ENCODE measurements around the gene FANCE. TPM values are rescaled to one million over a fixed set of nuclear protein-coding genes. Genes with fewer than 3 reads are reported as not detected.

FANCE gene
- polyA plus RNA-seq, 3 donors = 1.8 to 3.0 (median 2.9) TPM

DNA sequence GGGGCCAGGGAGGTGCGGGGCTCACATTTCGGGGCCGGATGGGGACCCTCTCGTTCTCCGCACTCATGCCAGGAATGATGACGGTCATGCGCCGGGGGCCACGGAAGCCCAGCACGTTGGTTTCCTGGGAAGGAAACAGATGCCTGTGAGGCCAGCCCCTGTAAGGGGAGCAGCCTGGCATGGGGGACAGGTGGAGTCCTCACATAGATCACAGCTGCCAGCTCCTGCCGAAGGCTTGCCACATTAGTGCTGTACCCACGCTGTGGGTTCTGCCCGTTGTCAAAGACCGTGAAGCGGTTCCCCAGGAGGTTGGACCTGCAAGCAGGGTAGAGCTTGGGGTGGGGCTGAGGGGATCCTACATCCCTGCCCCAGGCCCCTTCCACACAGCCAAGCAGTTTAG lies 51.4 kb downstream of the FANCE start:
- peaks cover 67 to 89% (median 68%) of the 10 kb centered on the region in 3 donors for H3K27me3 Mint-ChIP-seq (ENCODE audit: low read depth in 3 of 3)

DNA sequence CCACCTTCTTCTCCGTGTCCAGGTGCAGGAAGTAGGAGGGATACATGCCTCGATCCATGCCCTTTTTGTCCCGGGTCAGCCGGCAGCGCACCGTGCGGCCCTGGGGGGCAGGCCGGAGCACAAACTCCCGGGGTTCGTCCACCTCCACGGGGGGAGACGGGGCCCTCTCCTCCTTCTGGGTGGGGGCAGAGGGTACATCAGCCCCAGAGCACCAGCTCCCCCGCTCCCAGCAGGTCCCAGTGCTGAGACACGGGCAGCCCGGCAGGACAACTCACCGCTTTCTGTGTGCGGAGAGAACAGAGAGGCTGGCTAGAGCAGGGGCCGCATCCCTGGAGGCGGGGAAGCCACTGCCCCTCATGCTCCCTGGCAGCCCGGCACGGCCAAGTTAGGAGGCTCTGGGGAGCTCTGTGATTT lies 53.9 kb downstream of the FANCE start:
- DNase-seq = no peak
- Histone ChIP-seq H3K9ac (ENCODE audit: insufficient read depth, low read length, poor library complexity, severe bottlenecking) (no peak overlapping the region), H4K20me1 (ENCODE audit: insufficient read depth, low read length) (no peaks in the 10 kb centered on the region), H3K27me3 (ENCODE audit: control insufficient read depth in 2 of 2, insufficient read depth in 2 of 2, low read length in 2 of 2) (peaks cover 8 to 55% of the 10 kb centered on the region in 2 donors), H3K9me3 (replicated peaks in 1 of 2; ENCODE audit: control insufficient read depth in 1 of 2, insufficient read depth in 1 of 2, low read length in 2 of 2) (peaks cover 0 to 4% of the 10 kb centered on the region in 2 donors), H3K4me1 (ENCODE audit: control insufficient read depth in 1 of 2, insufficient read depth in 2 of 2, low read length in 2 of 2) (no peaks in the 10 kb centered on the region), H3K4me2 (replicated peaks; ENCODE audit: extremely low read depth, low read length, poor library complexity, severe bottlenecking) (no peak overlapping the region), H2AFZ (ENCODE audit: insufficient read depth, low read depth, low read length, poor library complexity, severe bottlenecking) (no peak overlapping the region), H3K27ac (ENCODE audit: low read depth in 1 of 2, low read length in 2 of 2) (no peak overlapping the region), H3K79me2 (ENCODE audit: insufficient read depth, low read length) (no peaks in the 10 kb centered on the region), H3K4me3 (replicated peaks in 1 of 3; ENCODE audit: low read depth in 2 of 3, low read length in 3 of 3) (no peak overlapping the region), H3K36me3 (replicated peaks in 1 of 2; ENCODE audit: control insufficient read depth in 1 of 2, insufficient read depth in 2 of 2, low read length in 2 of 2) (no peaks in the 10 kb centered on the region)
- no peak overlapping the region for H3K27ac Mint-ChIP-seq
- peaks cover 63 to 89% (median 68%) of the 10 kb centered on the region in 3 donors for H3K27me3 Mint-ChIP-seq (ENCODE audit: low read depth in 3 of 3)
- TF ChIP-seq CTCF (IDR thresholded peaks at IDR 0.05) = no peak
- H3K4me3 Mint-ChIP-seq = no peak overlapping the region
- 92% methylated on average over 17 of the region's 21 CpGs for WGBS (ENCODE audit: insufficient coverage)
- no peaks in the 10 kb centered on the region for H3K36me3 Mint-ChIP-seq
- peaks cover 0 to 6% (median 3%) of the 10 kb centered on the region in 7 donors for H3K9me3 Mint-ChIP-seq
- no peaks in the 10 kb centered on the region for H3K4me1 Mint-ChIP-seq
- intact Hi-C loops (cut with micrococcal nuclease) = no loop called here

More for the DNA sequence above, 51.4 kb downstream of the FANCE start:
- no peak overlapping the region for H3K4me2 ChIP-seq (replicated peaks; ENCODE audit: extremely low read depth, low read length, poor library complexity, severe bottlenecking)
- peak overlapping the region in 1 of 2 donors; percentile 68 for H3K4me3 Mint-ChIP-seq
- peaks cover 0 to 4% of the 10 kb centered on the region in 2 donors for H3K9me3 ChIP-seq (replicated peaks in 1 of 2; ENCODE audit: control insufficient read depth in 1 of 2, insufficient read depth in 1 of 2, low read length in 2 of 2)
- peaks cover 0 to 8% (median 4%) of the 10 kb centered on the region in 7 donors for H3K9me3 Mint-ChIP-seq
- H3K9ac ChIP-seq (ENCODE audit: insufficient read depth, low read length, poor library complexity, severe bottlenecking) = no peak overlapping the region
- peaks cover 2% of the 10 kb centered on the region in 2 donors for H3K36me3 Mint-ChIP-seq
- no peaks in the 10 kb centered on the region for H3K79me2 ChIP-seq (ENCODE audit: insufficient read depth, low read length)
- no peaks in the 10 kb centered on the region for H3K4me1 ChIP-seq (ENCODE audit: control insufficient read depth in 1 of 2, insufficient read depth in 2 of 2, low read length in 2 of 2)
- intact Hi-C loops (cut with micrococcal nuclease) = no loop called here
- H4K20me1 ChIP-seq (ENCODE audit: insufficient read depth, low read length) = no peaks in the 10 kb centered on the region
- H3K4me3 ChIP-seq (replicated peaks in 1 of 3; ENCODE audit: low read depth in 2 of 3, low read length in 3 of 3) = no peak overlapping the region
- no peak overlapping the region for H3K27ac Mint-ChIP-seq
- peaks cover 2% of the 10 kb centered on the region for H3K4me1 Mint-ChIP-seq
- H3K27me3 ChIP-seq (ENCODE audit: control insufficient read depth in 2 of 2, insufficient read depth in 2 of 2, low read length in 2 of 2) = peaks cover 19 to 61% of the 10 kb centered on the region in 2 donors
- no peaks in the 10 kb centered on the region for H3K36me3 ChIP-seq (replicated peaks in 1 of 2; ENCODE audit: control insufficient read depth in 1 of 2, insufficient read depth in 2 of 2, low read length in 2 of 2)
- DNase-seq = no peak
- no peak for TF ChIP-seq CTCF (IDR thresholded peaks at IDR 0.05)
- no peak overlapping the region for H2AFZ ChIP-seq (ENCODE audit: insufficient read depth, low read depth, low read length, poor library complexity, severe bottlenecking)
- no peak overlapping the region for H3K27ac ChIP-seq (ENCODE audit: low read depth in 1 of 2, low read length in 2 of 2)
- 0% methylated on average over 12 of the region's 15 CpGs for WGBS (ENCODE audit: insufficient coverage)

Data from CD14-positive monocyte (primary cell).